HG02943 (cell line): ENCODE measurements around the gene GSTM1.

ENCODE experiments used
- ATAC-seq: cut with Tn5 transposase; IDR thresholded peaks from one replicate; pipeline ENCODE4 v1.9.1; 2021; ENCODE audit warnings: mild to moderate bottlenecking, low read depth, moderate library complexity; ENCODE audit not compliant: unreplicated experiment

Gene GSTM1

DNA sequence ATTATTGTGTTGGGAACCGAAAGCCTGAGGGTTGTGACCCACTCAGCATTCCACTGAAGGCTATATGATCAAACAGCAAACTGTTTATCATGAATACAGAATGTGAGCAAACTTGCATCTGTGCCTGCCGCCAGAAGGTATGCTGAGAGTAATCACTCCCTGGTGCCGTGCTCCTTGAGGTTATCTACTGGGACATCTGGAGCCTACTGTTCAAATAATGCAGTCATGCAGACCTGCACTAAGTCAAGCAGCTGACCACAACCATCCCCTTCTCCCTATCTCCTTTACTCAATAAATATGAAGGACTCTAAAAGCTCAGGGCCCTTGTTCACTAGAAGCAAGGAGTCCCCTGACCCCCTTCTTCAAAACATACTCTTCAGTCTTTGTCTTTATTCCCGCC lies 37.9 kb downstream of the GSTM1 start:
- ATAC-seq = no peak

DNA sequence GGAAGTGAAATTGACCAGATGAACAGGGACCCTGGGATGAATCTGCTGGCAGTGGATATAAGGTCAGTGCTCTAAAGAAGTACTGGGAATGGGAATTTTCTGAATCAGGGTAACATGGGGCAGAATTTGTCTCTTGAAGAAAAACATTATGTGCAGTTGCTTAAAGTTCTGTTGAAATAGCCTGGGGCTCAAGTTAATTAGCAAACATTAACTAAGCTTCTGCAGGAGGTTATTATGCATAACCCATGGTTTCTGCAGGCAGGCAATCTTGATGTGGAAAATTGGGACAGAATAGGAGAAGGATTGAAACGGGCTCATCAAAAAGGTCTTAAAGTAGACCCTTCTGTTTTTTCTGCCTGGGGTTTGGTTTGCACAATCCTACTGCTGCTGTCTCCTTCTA lies 38.4 kb downstream of the GSTM1 start:
- no peak for ATAC-seq

- ATAC-seq = no peak
These were observed 39.2 kb downstream of the GSTM1 start for GRCh38 chr1:109726728-109727373.

- ATAC-seq = no peak
These were observed 41.3 kb downstream of the GSTM1 start for GRCh38 chr1:109728870-109729269.

- no peak for ATAC-seq
These were observed 43.0 kb downstream of the GSTM1 start for GRCh38 chr1:109730666-109731065.

DNA sequence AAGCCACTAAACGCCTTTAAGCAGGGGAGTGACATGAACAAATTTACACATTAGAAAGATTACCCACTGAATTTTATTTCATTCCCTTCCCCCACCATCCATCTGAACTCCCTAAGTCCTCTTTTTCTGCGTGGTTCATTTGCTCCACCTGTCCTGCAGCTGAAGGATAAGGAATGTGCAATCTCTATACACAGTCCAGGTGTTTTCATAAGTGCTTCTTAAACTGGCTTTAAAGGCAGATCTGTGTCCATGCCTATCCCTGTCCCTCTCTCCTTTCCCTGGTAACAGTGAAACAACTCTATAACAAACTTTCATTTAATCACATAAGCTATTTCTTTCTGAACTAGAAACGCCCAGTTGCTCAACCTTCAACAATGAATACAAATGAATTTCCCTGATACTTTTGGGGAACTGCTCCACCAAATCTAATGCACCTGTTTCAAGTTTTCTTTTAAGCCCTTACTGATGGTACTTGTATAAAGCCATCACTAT lies 44.8 kb downstream of the GSTM1 start:
- ATAC-seq = no peak

GRCh38 chr1:109733236-109733870 lies 45.7 kb downstream of the GSTM1 start:
- ATAC-seq = no peak

- peak; percentile 84 for ATAC-seq
These were observed 52.4 kb downstream of the GSTM1 start for GRCh38 chr1:109739738-109740614.

- ATAC-seq = no peak
These were observed 53.2 kb downstream of the GSTM1 start, which contains the start of gene GSTM3 for GRCh38 chr1:109740615-109741373. TSS of gene GSTM3 (minus strand) at chr1:109741038. CDS start at chr1:109740287, 751 bp downstream.
